GM23248 (cell line): ENCODE measurements around the gene MACIR. TPM values are rescaled to one million over a fixed set of nuclear protein-coding genes. Genes with fewer than 3 reads are reported as not detected.

Source experiments
- DNase-seq: peaks from one replicate; pipeline ENCODE4 v3.0.0-alpha.2; 2015
- H2AFZ ChIP-seq: fragments of 200-600 bp; sonication (generic); 2 replicates; pipeline ENCODE4 v1.6.1; 2016; ENCODE audit warnings: antibody characterized with exemption
- H3F3A ChIP-seq: fragments of 200-600 bp; sonication (generic); 2 replicates; pipeline ENCODE4 v1.6.1; 2016; ENCODE audit warnings: mild to moderate bottlenecking, antibody characterized with exemption, mixed run types; ENCODE audit not compliant: insufficient read depth
- H3K27ac ChIP-seq: fragments of 200-600 bp; sonication (generic); 2 replicates; pipeline ENCODE4 v1.5.1; 2016; ENCODE audit warnings: mild to moderate bottlenecking
- H3K27me3 ChIP-seq: fragments of 200-600 bp; sonication (generic); replicated peaks from 2 replicates; pipeline ENCODE4 v1.6.1; 2016; ENCODE audit warnings: mild to moderate bottlenecking; ENCODE audit not compliant: insufficient read depth
- H3K36me3 ChIP-seq: fragments of 200-600 bp; sonication (generic); 2 replicates; pipeline ENCODE4 v1.6.1; 2016; ENCODE audit warnings: low read depth, mild to moderate bottlenecking
- H3K4me1 ChIP-seq: fragments of 200-600 bp; sonication (generic); 2 replicates; pipeline ENCODE4 v1.6.1; 2016; ENCODE audit warnings: mild to moderate bottlenecking; ENCODE audit not compliant: insufficient read depth
- H3K4me2 ChIP-seq: fragments of 200-600 bp; sonication (generic); one replicate; pipeline ENCODE4 v1.6.1; 2016; ENCODE audit warnings: mild to moderate bottlenecking; ENCODE audit not compliant: unreplicated experiment
- H3K4me3 ChIP-seq: fragments of 200-600 bp; sonication (generic); 2 replicates; pipeline ENCODE4 v1.5.1; 2016; ENCODE audit warnings: mild to moderate bottlenecking
- H3K79me2 ChIP-seq: fragments of 200-600 bp; sonication (generic); 2 replicates; pipeline ENCODE4 v1.6.1; 2016; ENCODE audit warnings: mild to moderate bottlenecking; ENCODE audit not compliant: insufficient read depth
- H3K9ac ChIP-seq: fragments of 200-600 bp; sonication (generic); 2 replicates; pipeline ENCODE4 v1.6.1; 2016; ENCODE audit warnings: mild to moderate bottlenecking
- H3K9me2 ChIP-seq: fragments of 200-600 bp; sonication (generic); 2 replicates; pipeline ENCODE4 v1.6.1; 2016; ENCODE audit warnings: mixed run types, mild to moderate bottlenecking, moderate library complexity; ENCODE audit not compliant: insufficient read depth
- H3K9me3 ChIP-seq: fragments of 200-600 bp; sonication (generic); one replicate; pipeline ENCODE4 v1.6.1; 2017; ENCODE audit warnings: low read depth
- H4K20me1 ChIP-seq: fragments of 200-600 bp; sonication (generic); 2 replicates; pipeline ENCODE4 v1.6.0; 2016; ENCODE audit not compliant: insufficient read depth
- EZH2 ChIP-seq: fragments of 200-600 bp; sonication (generic); IDR thresholded peaks from 2 replicates; pipeline ENCODE4 v1.6.1; 2018; ENCODE audit warnings: antibody characterized with exemption, mild to moderate bottlenecking; ENCODE audit not compliant: insufficient read depth, poor library complexity, severe bottlenecking
- EZH2phosphoT487 ChIP-seq: fragments of 200-600 bp; sonication (generic); IDR thresholded peaks from 2 replicates; pipeline ENCODE4 v1.6.1; 2018; ENCODE audit warnings: antibody characterized with exemption, moderate library complexity, mild to moderate bottlenecking, low read depth; ENCODE audit not compliant: insufficient read depth
- WGBS, 2 experiments: methylation state at CpG; one replicate each; pipeline ENCODE4 v1.1.6; 2015 to 2017; ENCODE audit warnings: low lambda C conversion rate in 2 of 2, low coverage in 1 of 2; ENCODE audit errors: missing lambda C conversion rate in 2 of 2; 5-methylcytosine and 5-hydroxymethylcytosine counted together
- in situ Hi-C: fragments of 300-500 bp; cut with MboI; formaldehyde crosslinking; loops from 2 replicates; pipeline ENCODE4 v1.15.0; 2020
- polyA plus RNA-seq: library from polyadenylated mRNA; unstranded; fragments of >200 nt; fragmentation: Nextera tagmentation; extraction: Ambion mirVana; gene quantifications from 2 replicates; pipeline ENCODE4 v1.2.1, GENCODE V29; 2016
- total RNA-seq: library from RNA; depleted of rRNA; stranded (reverse); fragments of >200 nt; shearing (Covaris generic); gene quantifications from 2 replicates; pipeline ENCODE4 v1.2.3, GENCODE V29; 2014

MACIR gene
- total and polyA plus RNA-seq, 2 experiments from 2014 or later = 35.7 to 36.3 TPM

- H3K27me3 ChIP-seq = no peaks in the 10 kb centered on the region
- no peak overlapping the region for H3K4me3 ChIP-seq
- H3K4me2 ChIP-seq = no peak overlapping the region
- in situ Hi-C loops = loop anchor here (10.0 kb wide), 1 partner anchor 237 kb away; no protein-coding TSS in a partner anchor
- 33 to 36% methylated on average over 1 of the region's 1 CpG for WGBS, 2 experiments
- H3K4me1 ChIP-seq = 0 out of 2 replicates have a peak, but pooled peaks cover 9% of the 10 kb centered on the region
- no peaks in the 10 kb centered on the region for H3K79me2 ChIP-seq
- 0 out of 2 replicates have a peak, but pooled peaks cover 5% of the 10 kb centered on the region for H3F3A ChIP-seq
- H2AFZ ChIP-seq = no peak overlapping the region
- no peak overlapping the region for H3K27ac ChIP-seq
- TF ChIP-seq EZH2phosphoT487 (no peak), EZH2 (no peak)
- no peaks in the 10 kb centered on the region for H4K20me1 ChIP-seq
- no peak for DNase-seq
- H3K9me3 ChIP-seq = peaks cover 4% of the 10 kb centered on the region
- no peaks in the 10 kb centered on the region for H3K9me2 ChIP-seq
- H3K9ac ChIP-seq = no peak overlapping the region
- no peaks in the 10 kb centered on the region for H3K36me3 ChIP-seq
These were observed 20.8 kb upstream of the MACIR start for GRCh38 chr5:103237778-103238177.

GRCh38 chr5:103243665-103244064, 14.9 kb upstream of the MACIR start:
- in situ Hi-C loops = no loop called here
- no peak for DNase-seq
- no peak overlapping the region for H3K4me2 ChIP-seq
- no peak overlapping the region for H3K9ac ChIP-seq
- TF ChIP-seq EZH2phosphoT487 (no peak), EZH2 (no peak)
- no peak overlapping the region for H2AFZ ChIP-seq
- no peaks in the 10 kb centered on the region for H4K20me1 ChIP-seq
- no peaks in the 10 kb centered on the region for H3K9me2 ChIP-seq
- H3K4me3 ChIP-seq = no peak overlapping the region
- H3F3A ChIP-seq = no peaks in the 10 kb centered on the region
- H3K36me3 ChIP-seq = no peaks in the 10 kb centered on the region
- H3K79me2 ChIP-seq = no peaks in the 10 kb centered on the region
- no peaks in the 10 kb centered on the region for H3K27me3 ChIP-seq
- 63 to 69% methylated on average over 2 of the region's 2 CpGs for WGBS, 2 experiments
- peaks cover 4% of the 10 kb centered on the region for H3K9me3 ChIP-seq
- no peak overlapping the region for H3K27ac ChIP-seq
- H3K4me1 ChIP-seq = no peaks in the 10 kb centered on the region

DNA sequence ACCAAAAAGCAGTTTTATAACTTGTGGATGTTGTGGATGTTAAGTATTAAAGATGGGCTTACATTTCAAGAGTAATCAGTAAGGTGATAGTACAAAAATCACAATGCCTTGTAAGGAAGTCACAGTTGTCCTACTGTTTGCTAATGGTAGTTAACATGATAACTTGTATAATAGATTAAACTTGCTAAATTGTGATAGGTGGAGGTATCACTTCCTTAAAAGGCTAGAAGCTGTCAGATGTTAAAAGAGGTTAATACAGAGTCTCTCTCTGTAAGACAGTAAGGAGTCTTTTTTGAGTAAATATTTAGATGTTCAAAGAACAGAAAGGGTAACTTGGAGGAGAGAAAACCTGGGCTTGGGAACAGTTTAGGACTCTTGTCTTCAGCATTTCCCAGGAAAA, 14.2 kb upstream of the MACIR start:
- no peaks in the 10 kb centered on the region for H3K4me1 ChIP-seq
- no peaks in the 10 kb centered on the region for H3K9me2 ChIP-seq
- H3K9me3 ChIP-seq = no peaks in the 10 kb centered on the region
- no peak overlapping the region for H3K4me3 ChIP-seq
- no peak for DNase-seq
- no peak for TF ChIP-seq EZH2phosphoT487
- no peak for TF ChIP-seq EZH2
- H3K79me2 ChIP-seq = no peaks in the 10 kb centered on the region
- no peak overlapping the region for H3K4me2 ChIP-seq
- H3K9ac ChIP-seq = no peak overlapping the region
- H3K27ac ChIP-seq = no peak overlapping the region
- no peaks in the 10 kb centered on the region for H4K20me1 ChIP-seq
- no peak overlapping the region for H2AFZ ChIP-seq
- H3F3A ChIP-seq = no peaks in the 10 kb centered on the region
- in situ Hi-C loops = no loop called here
- H3K27me3 ChIP-seq = no peaks in the 10 kb centered on the region
- H3K36me3 ChIP-seq = no peaks in the 10 kb centered on the region

DNA sequence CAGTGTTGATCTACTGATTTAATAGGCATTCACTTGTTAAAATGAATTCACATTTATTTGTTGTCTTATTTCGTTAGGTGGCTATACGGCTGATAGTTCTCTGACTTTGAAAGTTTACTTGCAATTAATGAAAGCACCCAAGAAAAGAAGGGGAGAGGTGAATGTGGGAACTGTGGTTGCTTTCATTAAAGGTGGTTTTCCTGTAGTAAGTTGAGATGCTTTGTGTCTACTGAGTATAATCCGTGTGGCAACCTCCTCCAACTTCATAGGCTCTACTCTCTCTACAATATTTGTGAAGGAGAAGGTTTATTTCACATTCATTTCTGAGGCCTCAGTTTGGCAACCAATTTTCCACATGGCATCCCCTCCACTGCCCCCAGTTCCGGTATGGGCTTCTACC, 12.8 kb upstream of the MACIR start:
- Histone ChIP-seq H3K4me1 (no peaks in the 10 kb centered on the region), H3K27me3 (no peaks in the 10 kb centered on the region), H3K79me2 (no peaks in the 10 kb centered on the region), H3K4me2 (no peak overlapping the region), H3K9me3 (no peaks in the 10 kb centered on the region), H3K27ac (no peak overlapping the region), H3K4me3 (no peak overlapping the region), H2AFZ (no peak overlapping the region), H4K20me1 (no peaks in the 10 kb centered on the region), H3K9me2 (no peaks in the 10 kb centered on the region), H3K36me3 (no peaks in the 10 kb centered on the region), H3K9ac (no peak overlapping the region), H3F3A (no peaks in the 10 kb centered on the region)
- DNase-seq = no peak
- in situ Hi-C loops = no loop called here
- no peak for TF ChIP-seq EZH2
- no peak for TF ChIP-seq EZH2phosphoT487
- 64 to 68% methylated on average over 4 of the region's 4 CpGs for WGBS, 2 experiments

- H3K9me3 ChIP-seq = no peaks in the 10 kb centered on the region
- no peaks in the 10 kb centered on the region for H3K9me2 ChIP-seq
- H3K79me2 ChIP-seq = no peaks in the 10 kb centered on the region
- no peaks in the 10 kb centered on the region for H4K20me1 ChIP-seq
- H3K9ac ChIP-seq = no peak overlapping the region
- H3K36me3 ChIP-seq = no peaks in the 10 kb centered on the region
- no peak overlapping the region for H3K4me3 ChIP-seq
- no peaks in the 10 kb centered on the region for H3K4me1 ChIP-seq
- in situ Hi-C loops = no loop called here
- DNase-seq = no peak
- no peaks in the 10 kb centered on the region for H3F3A ChIP-seq
- TF ChIP-seq EZH2 (no peak), EZH2phosphoT487 (no peak)
- no peak overlapping the region for H3K4me2 ChIP-seq
- 79% methylated on average over 1 of the region's 1 CpG for WGBS, 2 experiments
- H3K27ac ChIP-seq = no peak overlapping the region
- H3K27me3 ChIP-seq = no peaks in the 10 kb centered on the region
- no peak overlapping the region for H2AFZ ChIP-seq
These were observed 11.4 kb upstream of the MACIR start for GRCh38 chr5:103247118-103247517.
